Erythroblast (primary cell): Measurements from ENCODE around the gene CEP170.
"Not testable (repeated sequence)": the region's sequence is repeated elsewhere in the genome, so short reads cannot be mapped to it uniquely, and the experiment has no call there.

ENCODE experiments used
- GATA1 ChIP-seq: IDR thresholded peaks from 2 replicates; pipeline ENCODE4 v1.6.1; 2011; ENCODE audit warnings: low read depth, mild to moderate bottlenecking, control low read depth, low read length, moderate library complexity
- POLR2A ChIP-seq: IDR thresholded peaks from 2 replicates; pipeline ENCODE4 v1.6.1; 2011; ENCODE audit warnings: mild to moderate bottlenecking, low read length

GRCh38 chr1:243087368-243087767 is 167.7 kb downstream of the CEP170 start:
- not testable (repeated sequence) for TF ChIP-seq POLR2A, GATA1
